Measurements from ENCODE around the gene OTC.

Gene OTC

DNA sequence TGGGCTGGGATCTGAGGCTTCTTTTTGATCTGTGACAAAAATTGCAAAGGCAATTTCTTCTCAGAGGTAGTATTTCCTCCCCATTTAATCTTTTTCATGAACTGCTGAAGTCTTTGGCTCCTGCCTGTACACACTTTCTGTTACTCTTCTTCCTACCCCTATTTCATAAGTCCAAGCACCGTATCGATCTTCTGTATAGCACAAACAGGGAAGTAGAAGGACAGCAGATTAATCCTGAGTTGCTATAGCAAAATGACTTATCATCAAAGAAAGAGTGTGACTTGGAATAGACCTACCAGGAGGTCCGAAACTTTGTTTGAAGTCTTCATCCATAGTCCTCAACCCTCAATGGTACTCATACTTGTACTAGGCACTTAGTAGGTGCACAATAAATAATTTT lies 22.0 kb downstream of the OTC start:
- DNase-seq (ENCODE audit: low read depth), result no peak
- H3K4me3 ChIP-seq (ENCODE audit: low read depth, low read length), result no peak overlapping the region
- TF ChIP-seq, protein P1, sequence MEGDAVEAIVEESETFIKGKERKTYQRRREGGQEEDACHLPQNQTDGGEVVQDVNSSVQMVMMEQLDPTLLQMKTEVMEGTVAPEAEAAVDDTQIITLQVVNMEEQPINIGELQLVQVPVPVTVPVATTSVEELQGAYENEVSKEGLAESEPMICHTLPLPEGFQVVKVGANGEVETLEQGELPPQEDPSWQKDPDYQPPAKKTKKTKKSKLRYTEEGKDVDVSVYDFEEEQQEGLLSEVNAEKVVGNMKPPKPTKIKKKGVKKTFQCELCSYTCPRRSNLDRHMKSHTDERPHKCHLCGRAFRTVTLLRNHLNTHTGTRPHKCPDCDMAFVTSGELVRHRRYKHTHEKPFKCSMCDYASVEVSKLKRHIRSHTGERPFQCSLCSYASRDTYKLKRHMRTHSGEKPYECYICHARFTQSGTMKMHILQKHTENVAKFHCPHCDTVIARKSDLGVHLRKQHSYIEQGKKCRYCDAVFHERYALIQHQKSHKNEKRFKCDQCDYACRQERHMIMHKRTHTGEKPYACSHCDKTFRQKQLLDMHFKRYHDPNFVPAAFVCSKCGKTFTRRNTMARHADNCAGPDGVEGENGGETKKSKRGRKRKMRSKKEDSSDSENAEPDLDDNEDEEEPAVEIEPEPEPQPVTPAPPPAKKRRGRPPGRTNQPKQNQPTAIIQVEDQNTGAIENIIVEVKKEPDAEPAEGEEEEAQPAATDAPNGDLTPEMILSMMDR (conservative IDR thresholded peaks at IDR 0.05; ENCODE audit: low read depth, low read length), result no peak

DNA sequence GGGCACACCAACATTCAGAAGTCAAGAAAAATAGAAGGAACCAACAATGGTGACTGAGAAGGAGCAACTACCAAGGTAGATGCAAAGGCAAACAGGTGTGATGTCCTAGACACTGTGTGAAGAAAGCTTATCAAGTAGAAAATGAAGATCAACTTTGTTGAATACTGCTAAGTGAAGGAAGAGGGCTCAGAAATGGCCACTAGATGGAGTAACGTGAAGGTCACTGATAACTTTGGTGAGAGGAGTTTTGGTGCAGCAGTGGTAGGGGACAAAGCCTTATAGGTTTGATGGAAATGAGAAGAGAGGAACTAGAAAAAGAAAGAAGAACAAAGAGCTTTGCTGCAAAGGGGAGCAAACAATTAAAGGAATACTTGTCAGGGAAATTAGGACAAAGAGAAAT lies 23.5 kb downstream of the OTC start:
- peak; percentile 43 for DNase-seq (ENCODE audit: low read depth)
- no peak overlapping the region for H3K4me3 ChIP-seq (ENCODE audit: low read depth, low read length)
- TF ChIP-seq, protein P1 (conservative IDR thresholded peaks at IDR 0.05; ENCODE audit: low read depth, low read length), result peak; percentile 60

DNA sequence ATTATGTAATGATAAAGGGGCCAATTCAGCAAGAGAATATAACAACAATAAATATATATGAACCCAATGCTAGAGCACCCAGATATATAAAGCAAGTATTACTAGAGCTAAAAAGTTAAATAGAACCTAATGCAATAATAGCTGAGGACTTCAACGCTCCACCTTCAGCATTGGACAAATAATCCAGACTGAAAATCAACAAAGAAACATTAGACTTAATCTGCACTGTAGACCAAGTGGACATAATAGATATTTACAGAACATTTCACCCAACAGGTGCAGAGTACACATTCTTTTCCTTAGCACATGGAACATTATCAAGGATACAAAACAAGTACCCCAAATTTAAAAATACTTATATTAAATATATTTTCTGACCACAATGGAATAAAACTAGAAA lies 24.3 kb downstream of the OTC start:
- DNase-seq (ENCODE audit: low read depth), result no peak
- TF ChIP-seq, protein P1 (conservative IDR thresholded peaks at IDR 0.05; ENCODE audit: low read depth, low read length), result no peak
- no peak overlapping the region for H3K4me3 ChIP-seq (ENCODE audit: low read depth, low read length)

DNA sequence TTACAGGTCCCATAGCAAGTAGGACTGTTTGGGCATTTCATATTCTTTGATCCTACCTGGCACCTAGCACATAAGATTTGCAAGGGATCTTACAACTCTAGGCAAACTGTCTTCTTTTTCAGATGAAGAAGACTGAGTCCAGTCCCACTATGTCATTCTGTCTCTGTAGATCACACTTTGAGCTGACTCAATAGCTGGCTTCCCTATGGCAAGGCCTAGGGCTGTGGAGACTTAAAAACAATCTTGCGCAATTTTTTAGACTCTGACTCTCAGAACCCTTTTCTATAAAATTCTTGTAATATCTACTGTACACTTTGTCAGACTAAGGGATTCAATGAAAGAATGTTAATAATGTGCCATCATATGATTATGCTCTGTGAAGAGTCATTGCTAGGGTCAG lies 26.7 kb downstream of the OTC start:
- peak; percentile 7 for DNase-seq (ENCODE audit: low read depth)
- TF ChIP-seq, protein P1 (conservative IDR thresholded peaks at IDR 0.05; ENCODE audit: low read depth, low read length), result no peak

DNA sequence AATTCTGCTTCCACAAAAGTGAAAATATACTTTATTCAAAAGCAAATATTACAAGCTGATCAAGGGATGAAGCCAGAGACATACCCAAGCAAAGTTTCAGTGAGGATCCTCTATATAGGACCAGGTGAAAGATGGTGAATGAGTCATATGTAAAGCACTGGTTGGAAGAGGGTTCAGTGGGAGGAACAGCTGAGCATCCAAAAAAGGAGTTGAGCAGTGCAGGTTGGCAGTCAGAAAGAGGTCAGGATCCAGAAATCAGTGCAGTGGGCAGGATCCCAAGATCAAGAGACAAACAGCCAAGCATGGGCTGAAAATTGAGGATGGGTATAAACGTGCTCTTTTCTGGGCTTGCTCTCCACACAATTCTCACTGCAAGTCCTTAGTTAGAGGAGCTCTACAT lies 30.3 kb downstream of the OTC start:
- H3K4me3 ChIP-seq (ENCODE audit: low read depth, low read length), result no peak overlapping the region
- TF ChIP-seq, protein P1 (conservative IDR thresholded peaks at IDR 0.05; ENCODE audit: low read depth, low read length), result no peak
- DNase-seq (ENCODE audit: low read depth), result no peak

More for the DNA sequence above, 26.7 kb downstream of the OTC start:
- H3K4me3 ChIP-seq (ENCODE audit: low read depth, low read length), result no peak overlapping the region

DNA sequence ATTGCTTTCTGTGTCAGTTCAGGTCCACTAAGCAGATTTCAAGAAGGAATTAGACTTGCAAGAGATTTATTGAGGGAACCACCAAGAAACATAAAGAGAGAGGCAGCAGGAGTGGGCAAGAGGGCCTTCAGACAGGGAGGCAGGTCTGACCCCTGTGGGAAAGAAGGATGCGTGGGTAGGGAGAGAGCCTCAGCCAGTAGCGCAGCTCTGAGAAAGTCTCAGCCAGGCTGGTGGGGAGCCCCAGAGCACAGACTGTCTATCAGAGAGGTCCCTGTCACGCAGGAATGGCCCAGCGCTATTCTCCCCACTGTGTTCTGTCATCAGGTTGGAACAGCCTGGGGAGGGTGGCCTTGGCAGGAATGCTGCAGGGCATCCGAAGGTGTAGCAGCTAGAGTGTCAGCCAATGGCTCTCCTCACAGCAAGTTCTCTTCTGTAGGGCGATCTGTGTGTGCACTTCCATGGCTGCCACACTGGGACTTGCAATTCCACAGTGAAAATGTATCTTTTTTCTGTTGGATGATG lies 48.0 kb downstream of the OTC start:
- TF ChIP-seq, protein P1 (conservative IDR thresholded peaks at IDR 0.05; ENCODE audit: low read depth, low read length), result no peak
- no peak overlapping the region for H3K4me3 ChIP-seq (ENCODE audit: low read depth, low read length)
- DNase-seq (ENCODE audit: low read depth), result no peak

DNA sequence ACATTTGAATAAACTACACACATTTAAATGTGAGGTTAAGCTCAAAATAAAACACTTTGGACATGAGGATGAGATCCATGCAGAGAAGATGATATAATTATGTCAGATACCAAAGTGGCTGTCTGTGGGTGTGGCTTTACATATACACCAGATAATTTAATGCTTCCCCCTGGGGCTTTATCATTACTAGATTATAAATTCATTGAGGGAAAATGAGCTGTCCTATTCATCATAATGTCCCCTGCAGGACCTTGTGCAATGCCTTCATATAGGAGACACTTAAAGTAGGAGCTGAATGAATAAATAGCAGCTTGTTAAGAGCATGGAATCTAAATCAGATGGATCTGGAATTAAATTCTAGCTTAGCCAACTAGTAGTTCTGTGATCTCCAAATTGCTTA lies 49.7 kb downstream of the OTC start:
- TF ChIP-seq, protein P1 (conservative IDR thresholded peaks at IDR 0.05; ENCODE audit: low read depth, low read length), result no peak
- H3K4me3 ChIP-seq (ENCODE audit: low read depth, low read length), result no peak overlapping the region
- no peak for DNase-seq (ENCODE audit: low read depth)
